HL-60 (cell line): ENCODE measurements around the gene RANBP9.

ENCODE experiments used
- TF ChIP-seq, protein P1 (sequence below): IDR thresholded peaks from one replicate; pipeline ENCODE4 v1.5.1; 2011; ENCODE audit warnings: low read length, control low read depth, inconsistent platforms; ENCODE audit not compliant: insufficient read depth
- TF ChIP-seq, protein P2 (sequence below): IDR thresholded peaks from 2 replicates; pipeline ENCODE4 v1.6.1; 2012; ENCODE audit warnings: low read depth; ENCODE audit not compliant: insufficient replicate concordance

DNA sequence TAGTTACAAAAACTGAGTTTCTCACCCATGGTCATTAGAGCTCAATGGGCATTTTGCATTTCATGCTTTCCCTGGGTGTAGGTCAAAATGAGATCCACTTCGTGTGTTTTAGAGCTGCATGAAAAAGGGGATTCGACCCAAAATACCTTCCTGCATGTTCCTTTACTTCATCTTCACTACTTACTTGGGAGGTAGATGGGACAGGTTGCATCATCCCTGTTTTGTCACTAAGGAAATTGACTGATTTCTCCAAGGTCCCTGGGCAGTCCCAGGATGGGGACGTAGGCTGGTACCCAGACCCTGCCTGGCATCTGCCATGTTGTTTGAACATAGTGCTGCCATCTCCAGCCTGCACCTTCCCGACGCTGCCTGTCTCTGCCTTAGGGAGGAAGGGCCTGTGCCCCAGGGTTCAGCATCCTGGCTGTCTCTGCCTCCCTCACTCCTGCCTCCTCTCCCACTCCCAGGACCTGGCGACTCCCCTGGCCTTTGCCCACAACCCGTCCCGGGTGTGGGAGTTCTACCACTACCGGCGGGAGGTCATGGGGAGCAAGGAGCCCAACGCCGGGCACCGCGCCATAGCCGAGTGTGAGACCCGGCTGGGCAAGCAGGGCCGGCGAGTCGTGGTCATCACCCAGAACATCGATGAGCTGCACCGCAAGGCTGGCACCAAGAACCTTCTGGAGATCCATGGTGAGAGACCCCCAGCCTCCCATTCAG lies 120.3 kb downstream of the RANBP9 start:
- TF ChIP-seq, protein P1, sequence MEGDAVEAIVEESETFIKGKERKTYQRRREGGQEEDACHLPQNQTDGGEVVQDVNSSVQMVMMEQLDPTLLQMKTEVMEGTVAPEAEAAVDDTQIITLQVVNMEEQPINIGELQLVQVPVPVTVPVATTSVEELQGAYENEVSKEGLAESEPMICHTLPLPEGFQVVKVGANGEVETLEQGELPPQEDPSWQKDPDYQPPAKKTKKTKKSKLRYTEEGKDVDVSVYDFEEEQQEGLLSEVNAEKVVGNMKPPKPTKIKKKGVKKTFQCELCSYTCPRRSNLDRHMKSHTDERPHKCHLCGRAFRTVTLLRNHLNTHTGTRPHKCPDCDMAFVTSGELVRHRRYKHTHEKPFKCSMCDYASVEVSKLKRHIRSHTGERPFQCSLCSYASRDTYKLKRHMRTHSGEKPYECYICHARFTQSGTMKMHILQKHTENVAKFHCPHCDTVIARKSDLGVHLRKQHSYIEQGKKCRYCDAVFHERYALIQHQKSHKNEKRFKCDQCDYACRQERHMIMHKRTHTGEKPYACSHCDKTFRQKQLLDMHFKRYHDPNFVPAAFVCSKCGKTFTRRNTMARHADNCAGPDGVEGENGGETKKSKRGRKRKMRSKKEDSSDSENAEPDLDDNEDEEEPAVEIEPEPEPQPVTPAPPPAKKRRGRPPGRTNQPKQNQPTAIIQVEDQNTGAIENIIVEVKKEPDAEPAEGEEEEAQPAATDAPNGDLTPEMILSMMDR: no peak
- TF ChIP-seq, protein P2, sequence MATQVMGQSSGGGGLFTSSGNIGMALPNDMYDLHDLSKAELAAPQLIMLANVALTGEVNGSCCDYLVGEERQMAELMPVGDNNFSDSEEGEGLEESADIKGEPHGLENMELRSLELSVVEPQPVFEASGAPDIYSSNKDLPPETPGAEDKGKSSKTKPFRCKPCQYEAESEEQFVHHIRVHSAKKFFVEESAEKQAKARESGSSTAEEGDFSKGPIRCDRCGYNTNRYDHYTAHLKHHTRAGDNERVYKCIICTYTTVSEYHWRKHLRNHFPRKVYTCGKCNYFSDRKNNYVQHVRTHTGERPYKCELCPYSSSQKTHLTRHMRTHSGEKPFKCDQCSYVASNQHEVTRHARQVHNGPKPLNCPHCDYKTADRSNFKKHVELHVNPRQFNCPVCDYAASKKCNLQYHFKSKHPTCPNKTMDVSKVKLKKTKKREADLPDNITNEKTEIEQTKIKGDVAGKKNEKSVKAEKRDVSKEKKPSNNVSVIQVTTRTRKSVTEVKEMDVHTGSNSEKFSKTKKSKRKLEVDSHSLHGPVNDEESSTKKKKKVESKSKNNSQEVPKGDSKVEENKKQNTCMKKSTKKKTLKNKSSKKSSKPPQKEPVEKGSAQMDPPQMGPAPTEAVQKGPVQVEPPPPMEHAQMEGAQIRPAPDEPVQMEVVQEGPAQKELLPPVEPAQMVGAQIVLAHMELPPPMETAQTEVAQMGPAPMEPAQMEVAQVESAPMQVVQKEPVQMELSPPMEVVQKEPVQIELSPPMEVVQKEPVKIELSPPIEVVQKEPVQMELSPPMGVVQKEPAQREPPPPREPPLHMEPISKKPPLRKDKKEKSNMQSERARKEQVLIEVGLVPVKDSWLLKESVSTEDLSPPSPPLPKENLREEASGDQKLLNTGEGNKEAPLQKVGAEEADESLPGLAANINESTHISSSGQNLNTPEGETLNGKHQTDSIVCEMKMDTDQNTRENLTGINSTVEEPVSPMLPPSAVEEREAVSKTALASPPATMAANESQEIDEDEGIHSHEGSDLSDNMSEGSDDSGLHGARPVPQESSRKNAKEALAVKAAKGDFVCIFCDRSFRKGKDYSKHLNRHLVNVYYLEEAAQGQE: no peak
